H7 (cell line): ENCODE results near the gene IFI16. TPM values are rescaled to one million over a fixed set of nuclear protein-coding genes. Genes with fewer than 3 reads are reported as not detected.

Source experiments
- DNase-seq: peaks from one replicate; pipeline ENCODE4 v3.0.0; 2012
- H3K27me3 ChIP-seq: 2 replicates; pipeline ENCODE4 v1.6.0; 2011; ENCODE audit warnings: mild to moderate bottlenecking, low read length; ENCODE audit not compliant: control insufficient read depth, insufficient read depth
- H3K36me3 ChIP-seq: replicated peaks from 2 replicates; pipeline ENCODE4 v1.5.1; 2011; ENCODE audit warnings: low read length; ENCODE audit not compliant: control insufficient read depth, insufficient read depth
- H3K4me3 ChIP-seq: 2 replicates; pipeline ENCODE4 v1.5.1; 2011; ENCODE audit warnings: low read depth, mild to moderate bottlenecking, control low read depth, low read length, moderate library complexity; ENCODE audit not compliant: insufficient read depth
- total RNA-seq: library from RNA; depleted of rRNA; stranded (reverse); fragments of >200 nt; shearing (Covaris generic); gene quantifications from 2 replicates; pipeline ENCODE4 v1.2.3, GENCODE V29; 2014

The IFI16 gene
- total RNA-seq, 1 experiment from 2014 or later, result 1.1 TPM

DNA sequence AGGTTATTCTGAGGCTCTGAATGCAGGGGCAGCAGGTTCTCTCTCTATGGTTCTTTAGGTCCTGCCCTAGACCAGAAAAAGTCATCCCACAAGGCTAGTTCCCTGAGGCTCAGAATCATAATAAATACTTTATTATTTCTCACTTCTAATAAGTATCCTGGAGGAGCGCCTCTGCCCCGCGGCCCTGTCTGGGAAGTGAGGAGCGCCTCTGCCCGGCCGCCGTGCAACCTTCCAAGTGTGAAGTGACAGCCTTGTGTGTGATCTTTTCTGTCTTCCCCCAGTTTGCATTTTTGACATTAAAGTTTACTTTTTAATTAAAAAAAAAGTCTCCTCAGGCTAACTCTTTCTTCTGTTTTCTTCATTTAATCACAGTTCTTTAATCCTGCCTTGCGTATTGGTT lies 55.4 kb downstream of the IFI16 start:
- no peak overlapping the region for H3K4me3 ChIP-seq
- DNase-seq, result no peak
- H3K36me3 ChIP-seq, result no peaks in the 10 kb centered on the region
- H3K27me3 ChIP-seq, result no peaks in the 10 kb centered on the region

DNA sequence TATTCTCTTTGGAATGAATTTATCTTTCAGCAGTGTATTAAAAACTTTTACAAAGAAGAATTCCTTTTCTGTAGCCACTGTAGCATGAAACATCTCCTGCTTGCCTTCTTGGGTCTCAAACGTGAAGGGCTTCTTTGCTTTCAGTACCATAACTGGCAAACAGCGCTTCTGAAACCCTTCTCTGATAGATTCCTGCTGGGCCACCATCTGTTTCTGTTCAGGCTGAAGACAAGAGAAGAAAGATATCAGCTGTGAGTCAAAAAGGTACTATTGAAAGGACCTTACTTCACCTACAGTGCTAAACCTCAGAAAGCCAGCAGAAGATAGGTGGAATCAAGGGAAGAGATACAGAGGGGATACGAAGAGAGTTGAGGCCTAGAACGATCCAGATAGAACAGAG lies 56.4 kb downstream of the IFI16 start:
- H3K4me3 ChIP-seq, result no peak overlapping the region
- no peaks in the 10 kb centered on the region for H3K36me3 ChIP-seq
- DNase-seq, result no peak
- no peaks in the 10 kb centered on the region for H3K27me3 ChIP-seq

DNA sequence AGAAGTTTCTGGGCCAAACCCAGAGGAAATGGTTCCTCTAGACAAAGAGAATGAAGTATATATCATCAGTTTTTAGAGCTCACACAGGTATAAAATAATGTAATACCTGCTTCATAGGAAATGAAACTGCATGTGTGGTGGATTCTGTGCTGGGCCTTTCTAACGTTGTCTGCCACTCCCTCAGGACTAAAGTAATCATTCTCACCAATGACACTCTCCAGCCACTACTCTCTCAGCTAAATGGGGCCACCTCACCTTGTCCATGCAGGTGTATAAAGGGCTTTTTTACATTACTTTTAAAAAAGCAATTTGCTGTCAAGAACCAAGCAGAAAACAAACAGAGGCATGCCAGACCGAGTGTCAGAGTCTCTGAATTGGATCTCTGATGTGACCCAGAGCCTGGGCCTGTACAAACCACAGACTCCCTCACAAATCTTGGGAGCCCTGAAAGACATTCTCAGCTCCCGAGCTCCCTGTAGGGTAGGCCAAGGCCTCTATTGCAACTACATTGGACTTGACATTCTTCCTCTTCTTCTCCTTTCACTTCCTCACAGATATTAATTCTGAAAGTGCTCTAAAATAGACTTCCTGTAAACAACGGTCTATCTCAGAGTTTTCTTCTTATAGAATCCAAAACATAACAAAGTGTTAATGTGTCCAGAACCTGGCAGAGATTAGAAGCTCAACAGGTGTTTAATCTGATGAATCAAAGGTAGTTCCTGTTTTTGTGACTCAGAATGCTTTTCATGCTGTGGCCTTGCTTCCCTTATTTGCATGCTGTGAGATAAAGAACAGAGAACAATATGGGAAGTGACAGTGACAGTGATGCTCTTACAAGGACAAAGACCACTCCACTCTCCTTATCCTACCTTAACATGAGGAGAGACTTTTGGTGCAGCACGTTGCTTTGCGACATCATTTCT lies 58.3 kb downstream of the IFI16 start:
- Histone ChIP-seq H3K27me3 (no peaks in the 10 kb centered on the region), H3K4me3 (no peak overlapping the region), H3K36me3 (no peaks in the 10 kb centered on the region)
- no peak for DNase-seq

GRCh38 chr1:159068886-159069285 lies 59.2 kb downstream of the IFI16 start:
- Histone ChIP-seq H3K4me3 (no peak overlapping the region), H3K36me3 (no peaks in the 10 kb centered on the region), H3K27me3 (no peaks in the 10 kb centered on the region)
- no peak for DNase-seq

DNA sequence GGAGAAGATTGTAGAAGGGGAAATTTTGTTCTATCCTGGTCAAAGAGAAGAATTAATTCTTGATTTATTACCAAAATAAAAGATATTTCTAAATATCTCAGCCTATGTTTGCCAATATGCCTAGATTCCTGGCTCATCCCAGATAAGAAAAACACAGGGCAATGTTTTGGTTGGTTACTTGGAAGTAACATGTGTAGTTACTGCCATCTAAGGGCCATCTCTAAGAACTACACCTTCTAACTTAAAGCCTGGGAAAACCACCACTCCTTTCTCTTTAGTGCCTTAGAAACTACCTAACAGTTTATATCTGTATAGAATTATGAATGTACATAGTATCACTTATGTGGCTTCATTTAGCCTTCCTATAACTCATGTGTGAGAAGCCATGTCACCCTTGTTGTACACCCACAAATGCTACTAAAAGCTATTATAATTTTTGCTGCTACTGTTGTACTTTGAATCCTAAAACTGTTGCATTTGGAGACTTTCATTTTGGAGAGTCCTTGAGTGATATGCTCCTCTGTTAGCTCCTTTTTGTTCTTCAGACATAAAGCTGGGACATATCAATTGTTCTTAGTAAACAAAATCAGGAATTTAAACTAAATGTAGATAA lies 62.4 kb downstream of the IFI16 start:
- H3K36me3 ChIP-seq, result no peaks in the 10 kb centered on the region
- H3K27me3 ChIP-seq, result no peaks in the 10 kb centered on the region
- H3K4me3 ChIP-seq, result no peak overlapping the region
- DNase-seq, result peak; percentile 40

DNA sequence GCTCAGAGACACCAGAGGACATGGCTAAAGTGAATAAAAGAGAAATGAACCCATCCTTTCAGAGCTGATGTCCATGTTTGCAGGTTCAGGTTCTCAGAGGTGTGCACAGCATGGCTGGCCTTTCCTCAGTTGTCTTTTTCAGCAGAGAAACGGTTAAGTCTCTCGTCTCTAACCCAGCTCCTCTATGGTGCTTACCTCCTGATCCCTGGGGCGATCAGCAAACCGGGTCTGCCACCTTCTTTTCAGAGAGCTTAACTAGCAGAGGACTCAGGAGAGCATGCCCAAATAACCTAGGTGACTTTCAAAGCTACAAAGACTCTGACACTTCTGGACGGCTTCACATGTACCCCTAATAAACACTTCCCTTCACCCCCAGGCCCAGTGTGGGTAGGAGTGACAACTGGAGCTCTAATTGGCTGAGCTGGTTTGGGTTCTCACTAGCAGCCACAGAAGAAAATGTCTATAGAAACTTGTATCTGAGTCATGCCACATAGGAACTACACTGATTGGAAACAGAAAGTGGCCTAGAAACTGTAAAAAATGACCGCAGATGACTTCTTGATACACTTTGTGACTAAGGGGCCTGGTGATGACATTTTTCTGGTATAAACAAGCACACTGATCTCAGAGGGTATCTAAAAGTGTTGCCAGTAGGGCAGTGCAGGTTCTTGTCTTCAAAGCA lies 66.9 kb downstream of the IFI16 start, which contains the start of gene AIM2:
TSS of gene AIM2 (minus strand) at position 329 of the 682 bp plus-strand sequence. CDS start 3,267 bp downstream, outside the sequence.
- no peak for DNase-seq
- H3K27me3 ChIP-seq, result no peaks in the 10 kb centered on the region
- H3K4me3 ChIP-seq, result no peak within 1 kb of the TSS
- no peaks in the 10 kb centered on the region for H3K36me3 ChIP-seq

DNA sequence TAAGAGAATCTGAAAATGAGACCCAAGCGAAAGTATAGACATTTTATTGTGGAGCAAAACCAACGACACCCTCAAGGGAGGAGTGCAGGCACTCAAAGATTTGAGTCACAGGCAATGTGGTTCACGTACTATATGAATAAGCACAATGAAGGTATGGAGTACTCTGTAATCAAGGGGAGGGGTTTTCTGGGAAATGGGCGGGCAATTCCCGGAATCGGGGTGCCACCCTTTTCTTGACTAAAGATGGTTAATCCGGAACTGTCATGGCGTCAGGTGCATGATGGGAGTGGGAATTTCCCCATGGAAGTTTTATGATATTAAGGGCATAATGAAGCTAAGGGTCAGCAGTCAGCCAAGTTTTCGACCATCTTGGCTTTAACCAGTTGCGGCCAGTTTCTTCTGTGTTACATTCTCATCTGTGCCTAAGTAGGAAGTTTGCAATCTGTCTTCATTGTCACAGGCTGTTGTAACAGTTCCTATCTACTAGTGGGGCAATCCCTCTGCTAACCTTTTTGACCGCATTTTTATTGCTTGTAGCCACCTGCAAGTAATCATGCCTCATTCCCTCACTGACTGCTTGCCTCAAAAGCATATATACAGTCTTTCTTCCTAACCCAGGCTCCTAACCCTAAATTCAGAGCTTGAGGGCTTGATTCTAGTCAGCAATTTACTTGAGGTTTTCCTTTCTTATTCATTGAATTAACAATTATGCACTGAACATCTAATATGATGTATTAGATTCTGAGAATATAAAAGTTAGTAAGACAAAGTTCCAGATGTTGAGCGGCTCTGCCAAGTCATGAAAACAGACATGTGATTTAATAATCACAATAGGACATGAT lies 67.6 kb downstream of the IFI16 start:
- Histone ChIP-seq H3K4me3 (no peak overlapping the region), H3K36me3 (no peaks in the 10 kb centered on the region), H3K27me3 (no peaks in the 10 kb centered on the region)
- no peak for DNase-seq

DNA sequence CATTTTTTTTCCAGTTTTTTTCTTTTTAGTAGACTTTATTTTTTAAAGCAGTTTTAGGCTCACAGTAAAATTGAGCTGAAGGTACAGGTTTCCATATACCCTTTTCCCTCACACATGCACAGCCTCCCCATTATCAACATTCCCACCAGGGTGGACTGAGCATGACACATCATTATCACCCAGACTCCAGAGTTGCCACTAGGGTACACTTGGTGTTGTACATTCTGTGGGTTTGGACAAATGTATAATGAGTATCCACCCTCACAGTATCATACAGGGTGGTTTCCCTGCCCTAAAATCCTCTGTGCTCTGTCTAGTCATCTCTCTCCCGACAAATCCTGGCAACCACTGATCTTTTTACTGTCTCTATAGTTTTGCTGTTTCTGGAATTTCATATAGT lies 69.8 kb downstream of the IFI16 start:
- DNase-seq, result no peak
- H3K4me3 ChIP-seq, result no peak overlapping the region
- no peaks in the 10 kb centered on the region for H3K36me3 ChIP-seq
- H3K27me3 ChIP-seq, result no peaks in the 10 kb centered on the region

GRCh38 chr1:159081626-159082025 lies 71.9 kb downstream of the IFI16 start:
- Histone ChIP-seq H3K4me3 (no peak overlapping the region), H3K27me3 (no peaks in the 10 kb centered on the region), H3K36me3 (no peaks in the 10 kb centered on the region)
- DNase-seq, result no peak

DNA sequence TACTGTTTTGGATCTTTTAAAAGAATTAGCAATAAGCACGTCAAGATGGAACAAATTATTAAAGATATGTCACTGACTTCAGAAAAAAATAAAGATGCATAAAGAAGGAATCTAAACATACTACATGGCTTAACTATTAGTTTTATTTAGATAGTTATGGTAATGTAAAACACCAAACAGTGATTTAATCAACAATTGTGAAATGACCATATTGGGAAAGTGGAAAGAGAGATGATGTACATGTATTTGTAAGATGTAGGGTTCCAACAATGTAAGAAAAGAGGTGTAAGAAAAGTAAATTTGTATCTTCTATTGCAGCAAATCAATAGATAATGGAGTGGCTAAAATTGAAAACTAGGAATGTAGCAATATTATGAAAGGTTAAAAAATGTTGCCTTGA lies 73.3 kb downstream of the IFI16 start:
- Histone ChIP-seq H3K27me3 (no peaks in the 10 kb centered on the region), H3K4me3 (no peak overlapping the region), H3K36me3 (no peaks in the 10 kb centered on the region)
- no peak for DNase-seq

DNA sequence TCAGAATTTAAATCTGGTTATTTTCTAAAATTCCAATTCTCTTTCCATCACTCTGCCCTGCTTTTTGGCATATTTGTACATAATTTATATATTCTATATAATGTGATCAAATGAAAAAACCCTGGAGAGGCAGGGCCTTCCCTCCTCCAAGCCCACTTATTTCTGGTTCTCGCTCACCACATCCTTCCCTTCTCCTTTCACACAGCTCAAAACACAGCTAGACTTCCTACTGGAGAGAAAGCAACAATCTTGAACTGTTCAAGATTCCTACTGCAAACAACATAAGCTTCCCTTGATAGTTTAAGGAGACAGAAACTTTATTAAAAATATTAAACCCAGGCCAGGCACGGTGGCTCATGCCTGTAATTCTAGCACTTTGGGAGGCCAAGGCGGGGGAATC lies 74.4 kb downstream of the IFI16 start:
- H3K27me3 ChIP-seq, result no peaks in the 10 kb centered on the region
- H3K4me3 ChIP-seq, result no peak overlapping the region
- H3K36me3 ChIP-seq, result no peaks in the 10 kb centered on the region
- DNase-seq, result no peak

DNA sequence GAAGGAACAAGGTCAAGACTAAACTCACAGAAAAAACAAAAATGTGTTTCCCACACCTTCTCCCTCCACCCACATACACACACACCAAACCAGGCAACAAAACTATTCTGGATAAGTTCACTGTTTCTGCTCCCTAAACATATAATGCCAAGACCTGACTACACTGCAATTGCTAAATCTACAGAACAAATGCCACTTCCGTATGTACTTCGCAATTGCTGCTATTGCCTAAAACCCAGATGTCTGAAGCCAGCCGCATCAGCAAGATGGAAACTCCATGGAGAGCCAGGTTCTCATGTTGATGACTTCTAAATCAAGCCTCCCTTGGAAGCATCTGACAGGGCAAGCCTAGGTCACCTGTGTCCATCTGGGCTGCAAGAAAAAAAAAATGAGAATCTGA lies 75.2 kb downstream of the IFI16 start:
- no peaks in the 10 kb centered on the region for H3K27me3 ChIP-seq
- H3K4me3 ChIP-seq, result no peak overlapping the region
- no peak for DNase-seq
- H3K36me3 ChIP-seq, result no peaks in the 10 kb centered on the region

GRCh38 chr1:159088050-159088449 lies 78.3 kb downstream of the IFI16 start:
- no peak for DNase-seq
- Histone ChIP-seq H3K27me3 (no peaks in the 10 kb centered on the region), H3K36me3 (no peaks in the 10 kb centered on the region), H3K4me3 (no peak overlapping the region)

DNA sequence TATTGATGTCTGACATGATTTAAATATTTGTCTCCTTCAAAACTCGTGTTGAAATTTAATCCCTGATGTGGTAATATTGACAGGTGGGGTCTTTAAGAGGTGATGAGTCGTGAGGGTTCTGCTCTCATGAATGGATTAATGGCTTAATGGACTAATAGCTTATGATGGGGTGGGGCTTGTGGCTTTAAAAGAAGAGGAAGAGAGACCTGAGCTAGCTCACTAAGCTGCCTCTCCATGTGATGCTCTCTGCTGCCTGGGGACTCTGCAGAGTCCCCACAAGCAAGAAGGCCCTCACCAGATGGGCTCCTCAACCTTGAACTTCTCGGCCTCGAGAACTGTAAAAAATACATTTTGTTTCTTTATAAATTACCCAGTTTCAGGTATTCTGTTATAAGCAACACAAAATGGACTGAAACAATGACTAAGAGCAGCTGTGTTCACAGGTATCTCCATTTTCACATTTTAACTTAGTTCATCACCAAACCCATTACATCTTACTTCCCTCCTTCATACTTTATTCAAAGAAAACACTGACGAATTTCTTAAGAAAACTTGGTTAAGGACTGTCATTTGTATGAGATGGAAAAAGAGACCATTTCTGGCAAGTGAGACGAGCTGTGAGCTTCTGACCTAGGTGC lies 79.0 kb downstream of the IFI16 start:
- DNase-seq, result no peak
- no peaks in the 10 kb centered on the region for H3K36me3 ChIP-seq
- no peaks in the 10 kb centered on the region for H3K27me3 ChIP-seq
- no peak overlapping the region for H3K4me3 ChIP-seq
